ENCODE measurements around the gene TMED10.

DNA sequence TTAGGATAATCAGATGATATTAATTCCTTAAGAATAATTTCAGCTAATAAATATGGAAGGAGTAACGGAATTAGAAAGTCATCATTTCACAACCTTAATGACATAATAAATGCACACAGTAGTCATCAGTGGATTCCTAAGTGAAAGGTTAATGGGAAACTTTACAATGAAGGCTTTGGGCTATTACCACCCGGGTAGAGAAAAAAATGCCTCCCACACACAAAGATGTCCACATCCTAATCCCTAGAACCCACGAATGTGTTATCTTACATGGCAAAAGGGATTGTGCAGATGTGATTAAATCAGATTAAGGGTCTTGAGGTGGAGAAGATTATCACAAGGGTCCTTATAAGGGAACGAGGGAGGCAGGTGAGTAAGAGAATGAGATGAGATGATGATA is 5.6 kb downstream of the TMED10 start:
- TF ChIP-seq, protein P1, sequence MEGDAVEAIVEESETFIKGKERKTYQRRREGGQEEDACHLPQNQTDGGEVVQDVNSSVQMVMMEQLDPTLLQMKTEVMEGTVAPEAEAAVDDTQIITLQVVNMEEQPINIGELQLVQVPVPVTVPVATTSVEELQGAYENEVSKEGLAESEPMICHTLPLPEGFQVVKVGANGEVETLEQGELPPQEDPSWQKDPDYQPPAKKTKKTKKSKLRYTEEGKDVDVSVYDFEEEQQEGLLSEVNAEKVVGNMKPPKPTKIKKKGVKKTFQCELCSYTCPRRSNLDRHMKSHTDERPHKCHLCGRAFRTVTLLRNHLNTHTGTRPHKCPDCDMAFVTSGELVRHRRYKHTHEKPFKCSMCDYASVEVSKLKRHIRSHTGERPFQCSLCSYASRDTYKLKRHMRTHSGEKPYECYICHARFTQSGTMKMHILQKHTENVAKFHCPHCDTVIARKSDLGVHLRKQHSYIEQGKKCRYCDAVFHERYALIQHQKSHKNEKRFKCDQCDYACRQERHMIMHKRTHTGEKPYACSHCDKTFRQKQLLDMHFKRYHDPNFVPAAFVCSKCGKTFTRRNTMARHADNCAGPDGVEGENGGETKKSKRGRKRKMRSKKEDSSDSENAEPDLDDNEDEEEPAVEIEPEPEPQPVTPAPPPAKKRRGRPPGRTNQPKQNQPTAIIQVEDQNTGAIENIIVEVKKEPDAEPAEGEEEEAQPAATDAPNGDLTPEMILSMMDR (IDR thresholded peaks at IDR 0.05): no peak
- TF ChIP-seq EZH2 (IDR thresholded peaks at IDR 0.05): no peak

Data from neural progenitor cell (in vitro differentiated cells).